ENCODE measurements around the gene CLPTM1.

Gene CLPTM1

GRCh38 chr19:45038931-45039893, 84.0 kb downstream of the CLPTM1 start, which contains the start of gene CLASRP:
Gene CLASRP, plus strand, starts transcription at chr19:45039045. Its CDS starts 1,168 bp downstream, at chr19:45040213.
- FAIRE-seq = no peak
- peak; percentile 70 for DNase-seq (ENCODE audit: insufficient read length, low spot score)
- TF ChIP-seq, protein P1, sequence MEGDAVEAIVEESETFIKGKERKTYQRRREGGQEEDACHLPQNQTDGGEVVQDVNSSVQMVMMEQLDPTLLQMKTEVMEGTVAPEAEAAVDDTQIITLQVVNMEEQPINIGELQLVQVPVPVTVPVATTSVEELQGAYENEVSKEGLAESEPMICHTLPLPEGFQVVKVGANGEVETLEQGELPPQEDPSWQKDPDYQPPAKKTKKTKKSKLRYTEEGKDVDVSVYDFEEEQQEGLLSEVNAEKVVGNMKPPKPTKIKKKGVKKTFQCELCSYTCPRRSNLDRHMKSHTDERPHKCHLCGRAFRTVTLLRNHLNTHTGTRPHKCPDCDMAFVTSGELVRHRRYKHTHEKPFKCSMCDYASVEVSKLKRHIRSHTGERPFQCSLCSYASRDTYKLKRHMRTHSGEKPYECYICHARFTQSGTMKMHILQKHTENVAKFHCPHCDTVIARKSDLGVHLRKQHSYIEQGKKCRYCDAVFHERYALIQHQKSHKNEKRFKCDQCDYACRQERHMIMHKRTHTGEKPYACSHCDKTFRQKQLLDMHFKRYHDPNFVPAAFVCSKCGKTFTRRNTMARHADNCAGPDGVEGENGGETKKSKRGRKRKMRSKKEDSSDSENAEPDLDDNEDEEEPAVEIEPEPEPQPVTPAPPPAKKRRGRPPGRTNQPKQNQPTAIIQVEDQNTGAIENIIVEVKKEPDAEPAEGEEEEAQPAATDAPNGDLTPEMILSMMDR (IDR thresholded peaks at IDR 0.05; ENCODE audit: insufficient read depth, missing control alignments) = no peak

- TF ChIP-seq, protein P1 (IDR thresholded peaks at IDR 0.05; ENCODE audit: insufficient read depth, missing control alignments) = no peak
- DNase-seq (ENCODE audit: insufficient read length, low spot score) (no peak), FAIRE-seq (no peak)
Observed at GRCh38 chr19:45040059-45040771, 85.0 kb downstream of the CLPTM1 start.

- no peak for DNase-seq (ENCODE audit: insufficient read length, low spot score)
- no peak for FAIRE-seq
- TF ChIP-seq, protein P1 (IDR thresholded peaks at IDR 0.05; ENCODE audit: insufficient read depth, missing control alignments) = no peak
Observed at GRCh38 chr19:45041125-45041524, 85.9 kb downstream of the CLPTM1 start.

Measured in D721Med (cell line).